Measurements from ENCODE around the gene ELN. TPM values are rescaled to one million over a fixed set of nuclear protein-coding genes. Genes with fewer than 3 reads are reported as not detected.

The ELN gene
- total and polyA plus RNA-seq, 9 of the 15 experiments (the other 6 are each of a cell fraction or from before 2014, with no cell fraction given) = 0.20 TPM; not detected in 8

GRCh38 chr7:74057987-74058386 is 30.0 kb downstream of the ELN start (continued):
- TF ChIP-seq ZBTB5 (IDR thresholded peaks at IDR 0.05) = no peak; the same call in 1 of the 2 replicates
- TF ChIP-seq BRD9 (IDR thresholded peaks at IDR 0.05; ENCODE audit: low read depth, partially characterized antibody) = no peak
- TF ChIP-seq NR2C2 (CRISPR knock-in tag; IDR thresholded peaks at IDR 0.05) = no peak
- no peak for TF ChIP-seq NR2C2 (tag; IDR thresholded peaks at IDR 0.05)
- TF ChIP-seq ZNF561 (CRISPR knock-in tag; conservative IDR thresholded peaks at IDR 0.05) = no peak
- no peak for TF ChIP-seq TSC22D4 (tag; IDR thresholded peaks at IDR 0.05)
- no peak for TF ChIP-seq PTBP1 (IDR thresholded peaks at IDR 0.05; ENCODE audit: low read depth, low read length)
- peak; percentile 56; the same call in 1 of the 2 replicates for TF ChIP-seq MCM3 (IDR thresholded peaks at IDR 0.05)
- no peak for TF ChIP-seq DNMT1 (IDR thresholded peaks at IDR 0.05)
- no peak for TF ChIP-seq NBN (IDR thresholded peaks at IDR 0.05; ENCODE audit: low read depth)
- 0 out of 2 replicates have a peak, but pooled peaks have one; percentile 68 for TF ChIP-seq OTX1 (CRISPR knock-in tag; IDR thresholded peaks at IDR 0.05)
- TF ChIP-seq BRD4 (IDR thresholded peaks at IDR 0.05) = no peak
- TF ChIP-seq NONO (IDR thresholded peaks at IDR 0.05; ENCODE audit: low read depth in 2 of 2, low read length in 1 of 2) = no peak
- no peak for TF ChIP-seq HDAC6 (IDR thresholded peaks at IDR 0.05; ENCODE audit: low read depth, low read length)
- TF ChIP-seq ETS2 (tag; IDR thresholded peaks at IDR 0.05; ENCODE audit: borderline replicate concordance, poor library complexity, severe bottlenecking) = no peak
- no peak for TF ChIP-seq NCOA1 (IDR thresholded peaks at IDR 0.05; ENCODE audit: low read depth)
- no peak for TF ChIP-seq ZNF124 (CRISPR knock-in tag; IDR thresholded peaks at IDR 0.05)
- TF ChIP-seq HLTF (IDR thresholded peaks at IDR 0.05) = 0 out of 2 replicates have a peak, but pooled peaks have one; percentile 18
- peak; percentile 61; the same call in 1 of the 2 replicates for TF ChIP-seq ZBTB2 (IDR thresholded peaks at IDR 0.05)
- no peak for TF ChIP-seq ZNF134 (CRISPR knock-in tag; conservative IDR thresholded peaks at IDR 0.05)
- TF ChIP-seq, protein P1, sequence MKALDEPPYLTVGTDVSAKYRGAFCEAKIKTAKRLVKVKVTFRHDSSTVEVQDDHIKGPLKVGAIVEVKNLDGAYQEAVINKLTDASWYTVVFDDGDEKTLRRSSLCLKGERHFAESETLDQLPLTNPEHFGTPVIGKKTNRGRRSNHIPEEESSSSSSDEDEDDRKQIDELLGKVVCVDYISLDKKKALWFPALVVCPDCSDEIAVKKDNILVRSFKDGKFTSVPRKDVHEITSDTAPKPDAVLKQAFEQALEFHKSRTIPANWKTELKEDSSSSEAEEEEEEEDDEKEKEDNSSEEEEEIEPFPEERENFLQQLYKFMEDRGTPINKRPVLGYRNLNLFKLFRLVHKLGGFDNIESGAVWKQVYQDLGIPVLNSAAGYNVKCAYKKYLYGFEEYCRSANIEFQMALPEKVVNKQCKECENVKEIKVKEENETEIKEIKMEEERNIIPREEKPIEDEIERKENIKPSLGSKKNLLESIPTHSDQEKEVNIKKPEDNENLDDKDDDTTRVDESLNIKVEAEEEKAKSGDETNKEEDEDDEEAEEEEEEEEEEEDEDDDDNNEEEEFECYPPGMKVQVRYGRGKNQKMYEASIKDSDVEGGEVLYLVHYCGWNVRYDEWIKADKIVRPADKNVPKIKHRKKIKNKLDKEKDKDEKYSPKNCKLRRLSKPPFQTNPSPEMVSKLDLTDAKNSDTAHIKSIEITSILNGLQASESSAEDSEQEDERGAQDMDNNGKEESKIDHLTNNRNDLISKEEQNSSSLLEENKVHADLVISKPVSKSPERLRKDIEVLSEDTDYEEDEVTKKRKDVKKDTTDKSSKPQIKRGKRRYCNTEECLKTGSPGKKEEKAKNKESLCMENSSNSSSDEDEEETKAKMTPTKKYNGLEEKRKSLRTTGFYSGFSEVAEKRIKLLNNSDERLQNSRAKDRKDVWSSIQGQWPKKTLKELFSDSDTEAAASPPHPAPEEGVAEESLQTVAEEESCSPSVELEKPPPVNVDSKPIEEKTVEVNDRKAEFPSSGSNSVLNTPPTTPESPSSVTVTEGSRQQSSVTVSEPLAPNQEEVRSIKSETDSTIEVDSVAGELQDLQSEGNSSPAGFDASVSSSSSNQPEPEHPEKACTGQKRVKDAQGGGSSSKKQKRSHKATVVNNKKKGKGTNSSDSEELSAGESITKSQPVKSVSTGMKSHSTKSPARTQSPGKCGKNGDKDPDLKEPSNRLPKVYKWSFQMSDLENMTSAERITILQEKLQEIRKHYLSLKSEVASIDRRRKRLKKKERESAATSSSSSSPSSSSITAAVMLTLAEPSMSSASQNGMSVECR (CRISPR knock-in tag; IDR thresholded peaks at IDR 0.05) = no peak
- TF ChIP-seq HMG20B (CRISPR knock-in tag; IDR thresholded peaks at IDR 0.05) = no peak
- TF ChIP-seq SIN3B (IDR thresholded peaks at IDR 0.05; ENCODE audit: low read depth) = no peak
- TF ChIP-seq MTA2 (IDR thresholded peaks at IDR 0.05; ENCODE audit: low read depth) = peak; percentile 23; the same call in 1 of the 2 replicates
